ENCODE data around the gene CLCN3.

DNA sequence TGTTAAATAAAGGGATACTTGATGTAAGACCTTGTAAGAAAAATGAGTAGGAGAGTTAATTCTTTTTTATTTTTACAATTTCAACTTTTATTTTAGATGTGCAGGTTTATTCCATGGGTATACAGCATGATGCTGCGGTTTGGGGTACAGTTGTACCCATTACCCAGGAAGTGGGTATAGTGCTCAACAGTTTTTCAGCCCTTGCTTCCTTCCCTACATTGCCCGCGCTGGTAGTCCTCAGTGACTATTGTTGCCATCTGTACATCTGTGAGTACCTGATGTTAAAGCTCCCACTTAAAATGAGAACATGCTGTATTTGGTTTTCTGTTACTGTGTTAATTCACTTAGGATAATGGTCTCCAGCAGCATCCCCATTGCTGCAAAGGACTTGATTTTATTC lies 9.7 kb downstream of the CLCN3 start:
- TF ChIP-seq REST (IDR thresholded peaks at IDR 0.05; ENCODE audit: low read depth) (no peak), RAD21 (IDR thresholded peaks at IDR 0.05; ENCODE audit: low read depth) (no peak)
